Neural crest cell (in vitro differentiated cells): ENCODE data around the gene SLC5A12. TPM values are rescaled to one million over a fixed set of nuclear protein-coding genes. Genes with fewer than 3 reads are reported as not detected.

ENCODE experiments used
- DNase-seq: peaks from one replicate; pipeline ENCODE4 v3.0.0; 2021; ENCODE audit warnings: low read depth, mixed read lengths, low spot score
- H3K27ac Mint-ChIP-seq: one replicate; pipeline ENCODE4 v1.8.0; 2021; ENCODE audit warnings: mild to moderate bottlenecking, mixed read lengths; ENCODE audit not compliant: unreplicated experiment
- H3K27me3 Mint-ChIP-seq: 2 replicates; pipeline ENCODE4 v1.8.0; 2021; ENCODE audit warnings: low read depth, mild to moderate bottlenecking, mixed read lengths
- H3K36me3 Mint-ChIP-seq: 2 replicates; pipeline ENCODE4 v1.8.0; 2021; ENCODE audit warnings: low read depth, mild to moderate bottlenecking, mixed read lengths
- H3K4me1 Mint-ChIP-seq: 2 replicates; pipeline ENCODE4 v1.8.0; 2021; ENCODE audit warnings: mixed read lengths
- H3K4me3 Mint-ChIP-seq: one replicate; pipeline ENCODE4 v1.8.0; 2021; ENCODE audit warnings: mild to moderate bottlenecking, mixed read lengths
- H3K9me3 Mint-ChIP-seq: 2 replicates; pipeline ENCODE4 v1.8.0; 2021; ENCODE audit warnings: mixed read lengths
- total RNA-seq: library from RNA; stranded (reverse); gene quantifications from 2 replicates; pipeline ENCODE4 v1.2.1, GENCODE V29; 2021
- TF ChIP-seq, protein P1 (sequence below): fragments of 200-600 bp; sonication (generic); conservative IDR thresholded peaks from 2 replicates; pipeline ENCODE4 v1.5.0; 2021; ENCODE audit warnings: antibody characterized with exemption, mild to moderate bottlenecking

SLC5A12 gene
- total RNA-seq, 1 donor from 2014 or later, result 3.4 TPM

GRCh38 chr11:26712497-26712896, 9.4 kb downstream of the SLC5A12 start:
- no peaks in the 10 kb centered on the region for H3K36me3 Mint-ChIP-seq
- H3K4me3 Mint-ChIP-seq, result no peak overlapping the region
- TF ChIP-seq, protein P1, sequence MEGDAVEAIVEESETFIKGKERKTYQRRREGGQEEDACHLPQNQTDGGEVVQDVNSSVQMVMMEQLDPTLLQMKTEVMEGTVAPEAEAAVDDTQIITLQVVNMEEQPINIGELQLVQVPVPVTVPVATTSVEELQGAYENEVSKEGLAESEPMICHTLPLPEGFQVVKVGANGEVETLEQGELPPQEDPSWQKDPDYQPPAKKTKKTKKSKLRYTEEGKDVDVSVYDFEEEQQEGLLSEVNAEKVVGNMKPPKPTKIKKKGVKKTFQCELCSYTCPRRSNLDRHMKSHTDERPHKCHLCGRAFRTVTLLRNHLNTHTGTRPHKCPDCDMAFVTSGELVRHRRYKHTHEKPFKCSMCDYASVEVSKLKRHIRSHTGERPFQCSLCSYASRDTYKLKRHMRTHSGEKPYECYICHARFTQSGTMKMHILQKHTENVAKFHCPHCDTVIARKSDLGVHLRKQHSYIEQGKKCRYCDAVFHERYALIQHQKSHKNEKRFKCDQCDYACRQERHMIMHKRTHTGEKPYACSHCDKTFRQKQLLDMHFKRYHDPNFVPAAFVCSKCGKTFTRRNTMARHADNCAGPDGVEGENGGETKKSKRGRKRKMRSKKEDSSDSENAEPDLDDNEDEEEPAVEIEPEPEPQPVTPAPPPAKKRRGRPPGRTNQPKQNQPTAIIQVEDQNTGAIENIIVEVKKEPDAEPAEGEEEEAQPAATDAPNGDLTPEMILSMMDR, result no peak
- no peak overlapping the region for H3K27ac Mint-ChIP-seq
- DNase-seq, result no peak
- no peaks in the 10 kb centered on the region for H3K4me1 Mint-ChIP-seq
- H3K27me3 Mint-ChIP-seq, result no peaks in the 10 kb centered on the region
- no peaks in the 10 kb centered on the region for H3K9me3 Mint-ChIP-seq

DNA sequence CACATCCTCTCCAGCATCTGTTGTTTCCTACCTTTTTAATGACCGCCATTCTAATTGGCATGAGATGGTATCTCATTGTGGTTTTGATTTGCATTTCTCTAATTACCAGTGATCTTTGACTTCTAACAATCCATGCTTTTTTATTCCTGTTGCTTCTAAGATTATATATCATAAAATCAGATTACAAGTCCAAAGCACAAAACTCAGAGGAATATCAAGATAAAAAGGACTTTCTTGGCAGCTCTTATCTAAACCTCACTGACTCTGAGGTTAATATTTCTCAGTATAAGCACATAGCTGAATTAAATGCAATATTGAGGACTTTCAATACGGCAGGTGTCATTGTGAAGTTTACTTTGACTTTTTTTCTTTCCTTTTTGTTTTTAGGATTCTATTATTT, 11.4 kb downstream of the SLC5A12 start:
- no peak overlapping the region for H3K4me3 Mint-ChIP-seq
- no peak for DNase-seq
- H3K36me3 Mint-ChIP-seq, result no peaks in the 10 kb centered on the region
- TF ChIP-seq, protein P1, result no peak
- no peaks in the 10 kb centered on the region for H3K27me3 Mint-ChIP-seq
- no peak overlapping the region for H3K27ac Mint-ChIP-seq
- no peaks in the 10 kb centered on the region for H3K4me1 Mint-ChIP-seq
- no peaks in the 10 kb centered on the region for H3K9me3 Mint-ChIP-seq

GRCh38 chr11:26708736-26709456, 13.0 kb downstream of the SLC5A12 start:
- no peak overlapping the region for H3K27ac Mint-ChIP-seq
- DNase-seq, result no peak
- peaks cover under 1% of the 10 kb centered on the region for H3K4me1 Mint-ChIP-seq
- H3K27me3 Mint-ChIP-seq, result no peaks in the 10 kb centered on the region
- H3K36me3 Mint-ChIP-seq, result no peaks in the 10 kb centered on the region
- no peaks in the 10 kb centered on the region for H3K9me3 Mint-ChIP-seq
- TF ChIP-seq, protein P1, result no peak
- no peak overlapping the region for H3K4me3 Mint-ChIP-seq

- no peaks in the 10 kb centered on the region for H3K9me3 Mint-ChIP-seq
- H3K27ac Mint-ChIP-seq, result no peak overlapping the region
- peaks cover 6% of the 10 kb centered on the region for H3K4me1 Mint-ChIP-seq
- H3K27me3 Mint-ChIP-seq, result no peaks in the 10 kb centered on the region
- TF ChIP-seq, protein P1, result no peak
- no peaks in the 10 kb centered on the region for H3K36me3 Mint-ChIP-seq
- DNase-seq, result no peak
- no peak overlapping the region for H3K4me3 Mint-ChIP-seq
Measured at GRCh38 chr11:26706181-26706580, 15.7 kb downstream of the SLC5A12 start.

DNA sequence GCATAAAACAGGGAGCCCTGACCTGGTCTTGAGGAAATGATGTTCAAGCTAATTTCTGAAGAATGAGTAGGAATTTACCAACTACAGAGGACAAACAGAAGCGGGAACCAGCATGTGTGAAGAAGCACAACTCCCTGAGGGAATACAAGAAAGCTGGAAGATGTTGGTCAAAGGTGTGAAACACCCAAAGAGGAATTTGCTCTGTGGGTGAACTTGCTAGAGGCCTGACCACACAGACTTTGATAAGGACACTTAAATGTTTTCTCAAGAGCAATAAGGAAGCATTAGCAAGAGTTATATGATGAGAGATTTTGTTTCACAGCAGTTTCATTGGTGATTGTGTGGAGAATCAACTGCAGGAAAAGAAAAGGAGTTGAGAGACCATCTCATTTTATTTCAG, 17.6 kb downstream of the SLC5A12 start:
- DNase-seq, result no peak
- no peaks in the 10 kb centered on the region for H3K27me3 Mint-ChIP-seq
- peaks cover 11% of the 10 kb centered on the region for H3K4me1 Mint-ChIP-seq
- TF ChIP-seq, protein P1, result no peak
- no peaks in the 10 kb centered on the region for H3K36me3 Mint-ChIP-seq
- H3K9me3 Mint-ChIP-seq, result no peaks in the 10 kb centered on the region
- H3K27ac Mint-ChIP-seq, result no peak overlapping the region
- H3K4me3 Mint-ChIP-seq, result no peak overlapping the region
